ACC112 (cell line): Measurements from ENCODE around the gene CACNA1B.

ENCODE experiments used
- H2AFZ ChIP-seq: fragments of 200-600 bp; sonication (generic); one replicate; pipeline ENCODE4 v1.6.0; 2017; ENCODE audit warnings: antibody characterized with exemption, low read length; ENCODE audit not compliant: unreplicated experiment
- H3K27ac ChIP-seq: fragments of 200-600 bp; sonication (generic); 2 replicates; pipeline ENCODE4 v1.5.1; 2014; ENCODE audit warnings: low read depth, mild to moderate bottlenecking, antibody characterized with exemption, low read length, moderate library complexity
- H3K27me3 ChIP-seq: fragments of 200-600 bp; sonication (generic); 2 replicates; pipeline ENCODE4 v1.6.1; 2014; ENCODE audit warnings: mild to moderate bottlenecking, antibody characterized with exemption, low read length, moderate library complexity, mixed read lengths; ENCODE audit not compliant: insufficient read depth
- H3K36me3 ChIP-seq: fragments of 200-600 bp; sonication (generic); 2 replicates; pipeline ENCODE4 v1.6.1; 2016; ENCODE audit warnings: mild to moderate bottlenecking, antibody characterized with exemption, low read length, moderate library complexity, mixed read lengths; ENCODE audit not compliant: insufficient read depth
- H3K4me1 ChIP-seq: fragments of 200-600 bp; sonication (generic); one replicate; pipeline ENCODE4 v1.6.1; 2016; ENCODE audit warnings: low read length, mixed read lengths; ENCODE audit not compliant: insufficient read depth, unreplicated experiment, control insufficient read depth
- H3K4me3 ChIP-seq: fragments of 200-600 bp; sonication (generic); 2 replicates; pipeline ENCODE4 v1.5.1; 2014; ENCODE audit warnings: mild to moderate bottlenecking, low read depth, low read length
- H3K79me2 ChIP-seq: fragments of 200-600 bp; sonication (generic); one replicate; pipeline ENCODE4 v1.6.0; 2016; ENCODE audit warnings: low read length; ENCODE audit not compliant: control insufficient read depth, unreplicated experiment, insufficient read depth

Gene CACNA1B

GRCh38 chr9:138049779-138050471 is 172.3 kb downstream of the CACNA1B start:
- Histone ChIP-seq H3K27me3 (no peaks in the 10 kb centered on the region), H3K36me3 (no peaks in the 10 kb centered on the region), H3K79me2 (no peaks in the 10 kb centered on the region)

GRCh38 chr9:138050472-138051330 is 173.1 kb downstream of the CACNA1B start:
- H3K4me1 ChIP-seq, result no peaks in the 10 kb centered on the region
- H3K27ac ChIP-seq, result no peak overlapping the region
- no peak overlapping the region for H2AFZ ChIP-seq
- no peaks in the 10 kb centered on the region for H3K27me3 ChIP-seq
- H3K4me3 ChIP-seq, result no peak overlapping the region
- H3K36me3 ChIP-seq, result no peaks in the 10 kb centered on the region
- no peaks in the 10 kb centered on the region for H3K79me2 ChIP-seq

More at GRCh38 chr9:138049779-138050471, 172.3 kb downstream of the CACNA1B start:
- H3K4me3 ChIP-seq, result no peak overlapping the region
- H2AFZ ChIP-seq, result no peak overlapping the region
- H3K27ac ChIP-seq, result no peak overlapping the region
- H3K4me1 ChIP-seq, result no peaks in the 10 kb centered on the region

GRCh38 chr9:138051586-138052321 is 174.2 kb downstream of the CACNA1B start:
- Histone ChIP-seq H3K4me3 (no peak overlapping the region), H3K79me2 (no peaks in the 10 kb centered on the region), H2AFZ (no peak overlapping the region), H3K27me3 (no peaks in the 10 kb centered on the region), H3K27ac (no peak overlapping the region), H3K4me1 (no peaks in the 10 kb centered on the region), H3K36me3 (no peaks in the 10 kb centered on the region)

- Histone ChIP-seq H3K27ac (no peak overlapping the region), H3K36me3 (no peaks in the 10 kb centered on the region), H3K79me2 (no peaks in the 10 kb centered on the region), H3K4me1 (no peaks in the 10 kb centered on the region), H3K4me3 (no peak overlapping the region), H2AFZ (no peak overlapping the region), H3K27me3 (no peaks in the 10 kb centered on the region)
Observed at GRCh38 chr9:138052322-138052615, 174.7 kb downstream of the CACNA1B start.

GRCh38 chr9:138052635-138053320 is 175.2 kb downstream of the CACNA1B start:
- no peaks in the 10 kb centered on the region for H3K4me1 ChIP-seq
- H3K36me3 ChIP-seq, result no peaks in the 10 kb centered on the region
- H3K27me3 ChIP-seq, result no peaks in the 10 kb centered on the region
- H3K79me2 ChIP-seq, result no peaks in the 10 kb centered on the region
- H3K27ac ChIP-seq, result no peak overlapping the region
- H2AFZ ChIP-seq, result no peak overlapping the region
- H3K4me3 ChIP-seq, result no peak overlapping the region

- Histone ChIP-seq H3K36me3 (no peaks in the 10 kb centered on the region), H3K79me2 (no peaks in the 10 kb centered on the region), H3K27me3 (no peaks in the 10 kb centered on the region), H3K4me3 (no peak overlapping the region), H3K4me1 (no peaks in the 10 kb centered on the region), H2AFZ (no peak overlapping the region), H3K27ac (no peak overlapping the region)
Observed at GRCh38 chr9:138053321-138053868, 175.8 kb downstream of the CACNA1B start.

- Histone ChIP-seq H3K4me3 (no peak overlapping the region), H2AFZ (no peak overlapping the region), H3K79me2 (no peaks in the 10 kb centered on the region), H3K27ac (no peak overlapping the region), H3K27me3 (no peaks in the 10 kb centered on the region), H3K4me1 (no peaks in the 10 kb centered on the region), H3K36me3 (no peaks in the 10 kb centered on the region)
Observed at GRCh38 chr9:138053996-138054752, 176.6 kb downstream of the CACNA1B start.

GRCh38 chr9:138057726-138058125 is 180.1 kb downstream of the CACNA1B start:
- Histone ChIP-seq H3K27ac (no peak overlapping the region), H3K4me3 (no peak overlapping the region), H3K27me3 (no peaks in the 10 kb centered on the region), H3K36me3 (no peaks in the 10 kb centered on the region), H3K79me2 (no peaks in the 10 kb centered on the region), H3K4me1 (no peaks in the 10 kb centered on the region), H2AFZ (no peak overlapping the region)

GRCh38 chr9:138058181-138058580 is 180.6 kb downstream of the CACNA1B start:
- Histone ChIP-seq H3K4me1 (no peaks in the 10 kb centered on the region), H3K27me3 (no peaks in the 10 kb centered on the region), H3K79me2 (no peaks in the 10 kb centered on the region), H2AFZ (no peak overlapping the region), H3K27ac (no peak overlapping the region), H3K4me3 (no peak overlapping the region), H3K36me3 (no peaks in the 10 kb centered on the region)

GRCh38 chr9:138059196-138059595 is 181.6 kb downstream of the CACNA1B start:
- Histone ChIP-seq H3K4me1 (no peaks in the 10 kb centered on the region), H2AFZ (no peak overlapping the region), H3K4me3 (no peak overlapping the region), H3K79me2 (no peaks in the 10 kb centered on the region), H3K27me3 (no peaks in the 10 kb centered on the region), H3K36me3 (no peaks in the 10 kb centered on the region), H3K27ac (no peak overlapping the region)
